Activated naive CD4-positive, alpha-beta T cell treated with Interleukin-2 at 50 U/mL for 16 hours (primary cell): ENCODE measurements around the gene ARHGAP1.

Source experiments
- DNase-seq: peaks from one replicate; pipeline ENCODE4 v3.0.0-alpha.2; 2020

ARHGAP1 gene

DNA sequence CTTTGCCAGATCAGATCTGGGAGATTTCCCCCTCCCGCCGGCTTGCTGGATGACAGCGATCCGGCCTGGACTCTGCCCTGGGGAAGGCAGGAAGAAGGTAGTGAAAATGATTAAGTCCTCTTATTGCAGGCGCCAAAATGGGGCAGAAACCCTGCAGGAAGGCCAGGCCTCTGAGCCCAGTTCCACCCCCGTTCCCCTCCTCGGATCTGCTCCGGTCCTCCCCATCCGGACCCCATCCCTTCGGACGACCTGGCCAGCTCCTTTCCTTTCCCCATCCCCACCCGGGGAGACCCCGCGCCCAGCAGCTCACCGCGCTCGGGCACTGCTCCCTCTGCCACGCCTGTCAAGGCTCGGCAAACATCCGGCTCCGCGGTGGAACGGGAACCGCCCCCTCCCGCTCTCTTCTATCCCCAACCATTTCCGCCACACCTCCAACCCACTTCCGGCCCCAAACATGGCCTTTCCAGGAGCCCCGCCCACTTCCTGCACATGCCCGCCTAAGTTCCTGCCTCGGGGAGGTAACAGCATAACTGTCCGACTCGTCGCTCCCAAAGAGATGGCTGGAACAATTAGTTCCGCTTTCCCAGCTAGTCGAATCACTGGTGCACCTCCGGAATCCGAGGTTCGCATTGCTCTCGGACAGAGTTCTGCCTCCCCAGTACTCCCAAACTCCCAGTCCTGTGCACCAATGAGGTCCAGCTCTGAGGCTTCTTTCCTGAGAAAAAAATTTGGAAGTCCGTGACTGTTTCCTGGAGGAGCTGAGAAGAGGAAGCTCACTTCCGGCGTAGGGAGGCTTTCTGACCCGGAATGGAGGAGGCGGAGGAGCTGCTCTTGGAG is at the start of gene ARHGAP1, which contains the start of gene ZNF408:
TSS of gene ARHGAP1 (minus strand) at position 379 of the 837 bp plus-strand sequence. CDS start 4,512 bp downstream, outside the sequence.
TSS of gene ZNF408 (plus strand) at position 791 of the 837 bp plus-strand sequence. CDS start at position 808, 17 bp downstream.
- DNase-seq: peak; percentile 100

GRCh38 chr11:46747150-46747549 is 46.7 kb upstream of the ARHGAP1 start:
- no peak for DNase-seq

DNA sequence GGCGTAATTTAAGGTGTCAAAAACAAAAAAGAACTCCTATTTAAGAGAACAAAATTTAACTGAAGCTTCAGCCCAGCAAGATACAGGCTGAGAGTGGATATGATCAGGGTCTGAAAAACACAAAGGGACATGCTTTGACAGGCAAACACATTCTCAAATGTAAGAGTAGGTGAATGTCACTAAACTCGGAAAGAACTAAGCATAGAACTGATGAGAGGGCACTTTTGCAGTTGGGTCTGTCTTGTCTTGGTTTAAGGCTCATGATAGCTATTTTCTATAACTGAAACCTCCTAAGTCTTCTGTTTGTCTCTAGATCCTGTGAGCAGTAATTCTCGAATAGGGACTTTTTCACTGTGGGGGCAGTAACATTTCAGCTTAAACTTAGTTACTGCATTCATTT is 45.6 kb upstream of the ARHGAP1 start:
- DNase-seq: no peak

DNA sequence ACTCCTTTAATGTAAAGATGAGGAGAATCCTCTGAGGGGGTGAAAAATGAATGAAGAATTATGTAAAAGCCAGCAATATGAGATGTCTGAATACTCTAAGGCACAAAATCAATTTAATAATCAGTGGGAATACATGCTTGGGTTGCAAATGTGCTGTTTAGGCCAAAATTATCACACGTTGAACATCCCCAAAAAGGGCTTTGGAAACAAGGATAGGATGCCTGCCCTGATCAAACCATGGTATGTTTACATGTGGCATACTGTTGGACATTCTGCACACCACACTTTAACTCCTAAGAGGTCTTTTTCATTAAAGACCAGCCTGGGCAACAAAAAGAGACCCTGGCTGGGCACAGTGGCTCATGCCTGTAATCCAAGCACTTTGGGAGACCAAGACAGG is 44.9 kb upstream of the ARHGAP1 start:
- DNase-seq: no peak

- DNase-seq: no peak
Measured at GRCh38 chr11:46743693-46744339, 43.4 kb upstream of the ARHGAP1 start.

DNA sequence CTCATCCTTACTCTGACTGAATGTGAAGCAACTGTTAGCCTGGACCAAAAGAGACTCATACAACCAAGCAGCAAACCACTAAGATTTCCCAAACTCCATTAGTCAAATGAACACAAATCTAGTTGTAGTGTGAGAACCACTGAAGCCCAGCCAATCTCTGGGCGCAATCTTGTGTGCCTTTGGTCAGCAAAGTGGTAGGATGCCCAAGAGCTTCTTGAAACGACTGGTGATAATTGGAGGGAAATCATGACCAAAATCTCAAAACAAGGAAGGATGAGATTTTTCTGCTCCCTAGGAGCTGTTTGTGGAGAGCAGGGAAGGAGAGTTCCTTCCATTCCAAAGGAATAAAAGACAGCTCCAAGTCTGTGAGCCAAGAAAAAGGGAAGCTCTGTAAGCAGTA is 42.6 kb upstream of the ARHGAP1 start:
- DNase-seq: no peak

DNA sequence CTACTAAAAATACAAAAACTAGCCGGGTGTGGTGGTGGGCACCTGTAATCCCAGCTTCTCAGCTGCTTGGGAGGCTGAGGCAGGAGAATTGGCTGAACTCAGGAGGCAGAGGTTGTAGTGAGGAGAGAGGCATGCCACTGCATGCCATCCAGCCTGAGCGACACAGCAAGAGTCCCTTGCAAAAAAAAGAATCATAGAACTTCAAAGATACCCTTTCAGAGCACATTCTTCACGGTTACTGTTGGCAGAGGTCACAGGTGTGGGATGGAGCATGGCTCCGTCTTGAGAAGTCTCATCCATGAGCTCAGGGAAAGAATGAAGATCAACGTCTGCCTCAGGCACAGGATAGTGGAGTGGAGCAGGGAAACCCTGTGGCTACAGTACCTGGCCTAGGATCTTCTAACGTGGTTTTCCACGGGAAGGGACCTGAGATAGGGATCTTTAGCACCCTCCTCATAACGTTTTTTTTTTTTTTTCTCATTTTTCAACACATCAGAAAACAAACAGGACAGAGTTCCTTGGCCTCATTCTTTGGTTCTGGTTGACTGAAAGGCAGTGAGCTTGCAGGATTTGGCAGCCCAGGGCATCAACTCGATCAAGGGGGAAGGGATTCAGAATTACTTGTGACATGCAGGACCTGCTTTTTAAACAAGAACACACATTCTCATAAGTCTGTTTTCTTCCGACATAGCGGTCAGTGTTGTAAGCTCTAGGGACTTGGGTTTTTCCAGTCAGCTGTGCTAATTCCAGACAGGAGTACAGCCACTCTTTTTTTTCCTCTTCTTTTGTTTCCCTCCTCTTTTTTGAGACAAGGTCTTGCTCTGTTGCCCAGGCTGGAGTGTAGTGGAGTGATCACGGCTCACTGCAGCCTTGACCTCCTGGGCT is 41.4 kb upstream of the ARHGAP1 start:
- no peak for DNase-seq

DNA sequence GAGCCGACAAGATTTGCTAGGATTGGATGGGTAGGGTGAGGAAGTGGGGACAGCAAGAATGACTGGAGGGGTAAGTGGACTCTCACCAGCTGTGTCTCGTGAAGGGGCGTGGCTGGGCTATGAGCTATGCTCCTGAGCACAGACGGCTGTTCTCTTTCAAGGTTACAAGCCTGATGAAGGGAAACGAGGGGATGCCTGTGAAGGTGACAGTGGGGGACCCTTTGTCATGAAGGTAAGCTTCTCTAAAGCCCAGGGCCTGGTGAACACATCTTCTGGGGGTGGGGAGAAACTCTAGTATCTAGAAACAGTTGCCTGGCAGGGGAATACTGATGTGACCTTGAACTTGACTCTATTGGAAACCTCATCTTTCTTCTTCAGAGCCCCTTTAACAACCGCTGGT is 38.5 kb upstream of the ARHGAP1 start:
- DNase-seq: no peak

- DNase-seq: no peak
Measured at GRCh38 chr11:46737699-46738098, 37.3 kb upstream of the ARHGAP1 start.

DNA sequence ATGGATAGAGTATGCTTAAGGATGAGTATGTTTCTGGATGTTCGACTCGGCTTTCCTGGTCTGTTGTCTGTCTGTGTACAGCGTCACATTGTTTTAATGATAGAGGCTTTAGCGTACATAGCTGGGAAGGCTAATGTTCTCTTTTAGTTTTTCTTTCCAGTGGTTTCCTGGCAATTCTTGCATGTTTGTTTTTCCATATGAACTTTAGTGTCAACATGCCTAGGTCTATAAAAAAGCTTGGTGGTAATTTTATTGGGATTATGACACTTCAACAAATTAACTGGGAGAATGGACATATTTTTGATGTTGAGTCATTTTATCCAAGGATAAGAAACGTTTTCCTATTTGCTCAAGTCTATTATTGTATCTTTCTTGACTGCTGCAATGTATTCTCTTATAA is 36.2 kb upstream of the ARHGAP1 start:
- no peak for DNase-seq

DNA sequence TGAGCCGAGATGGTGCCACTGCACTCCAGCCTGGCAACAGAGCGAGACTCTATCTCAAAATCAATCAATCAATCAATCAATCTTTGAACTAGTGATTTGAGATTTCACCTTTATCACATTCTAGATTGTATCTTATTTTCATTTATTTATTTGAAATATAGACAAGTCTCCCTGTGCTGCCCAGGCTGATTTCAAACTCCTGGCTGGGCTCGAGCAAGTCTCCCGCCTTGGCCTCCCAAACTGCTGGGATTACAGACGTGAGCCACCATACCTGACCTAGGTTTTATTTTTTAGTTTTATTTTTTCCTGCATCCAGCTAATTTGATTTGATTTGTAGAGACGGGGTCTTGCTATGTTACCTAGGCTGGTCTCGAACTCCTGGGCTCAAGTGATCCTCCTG is 35.7 kb upstream of the ARHGAP1 start:
- DNase-seq: no peak

DNA sequence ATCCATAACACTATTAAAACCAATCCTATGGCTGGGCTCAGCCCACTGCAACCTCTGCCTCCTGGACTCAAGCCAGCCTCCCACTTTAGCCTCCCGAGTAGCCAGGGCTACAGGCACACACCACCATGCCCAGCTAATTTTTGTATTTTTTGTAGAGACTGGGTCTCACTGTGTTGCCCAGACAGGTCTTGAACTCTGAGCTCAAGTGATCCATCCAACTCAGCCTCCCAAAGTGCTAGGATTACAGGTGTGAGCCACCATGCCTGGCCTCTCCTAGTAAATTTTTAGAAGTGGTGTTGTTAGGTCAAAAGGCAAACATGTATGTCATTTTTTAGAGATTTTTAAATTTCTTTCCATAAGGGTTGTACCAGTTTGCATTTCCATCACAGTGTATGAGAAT is 32.8 kb upstream of the ARHGAP1 start:
- no peak for DNase-seq

GRCh38 chr11:46731545-46731944 is 31.1 kb upstream of the ARHGAP1 start:
- no peak for DNase-seq

DNA sequence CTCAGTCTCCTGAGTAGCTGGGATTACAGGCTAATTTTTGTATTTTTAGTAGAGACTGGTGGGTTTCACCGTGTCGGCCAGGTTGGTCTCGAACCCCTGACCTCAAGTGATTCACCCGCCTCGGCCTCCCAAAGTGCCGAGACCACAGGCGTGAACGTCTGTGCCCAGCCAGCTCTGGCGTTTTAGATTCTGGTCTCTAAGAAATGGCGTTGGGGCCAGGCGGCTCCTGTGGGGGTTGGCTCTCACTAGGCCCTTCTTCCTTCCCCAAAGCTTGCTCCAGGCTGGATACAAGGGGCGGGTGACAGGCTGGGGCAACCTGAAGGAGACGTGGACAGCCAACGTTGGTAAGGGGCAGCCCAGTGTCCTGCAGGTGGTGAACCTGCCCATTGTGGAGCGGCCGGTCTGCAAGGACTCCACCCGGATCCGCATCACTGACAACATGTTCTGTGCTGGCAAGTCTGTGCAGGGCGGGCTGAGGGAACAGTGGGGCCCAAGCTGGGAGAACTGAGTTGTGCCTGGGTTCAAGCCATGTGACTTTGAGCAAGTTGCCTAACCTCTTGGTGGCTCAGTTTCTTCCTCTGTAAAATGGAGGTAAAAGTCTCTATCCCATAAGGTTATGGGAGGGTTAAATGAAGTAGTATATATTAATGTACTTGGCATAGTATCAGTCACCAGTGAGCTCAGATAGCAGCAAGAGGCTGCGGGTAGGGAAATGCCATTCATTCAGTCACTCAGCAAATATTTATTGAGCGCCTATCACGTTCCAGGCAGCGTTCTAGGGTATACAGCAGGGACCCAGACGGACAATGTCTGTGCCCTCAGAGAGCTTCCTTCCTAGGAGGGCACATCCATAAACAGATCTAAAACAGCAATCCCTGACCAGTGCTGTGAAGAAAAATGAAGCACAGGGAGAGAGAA is 28.9 kb upstream of the ARHGAP1 start:
- no peak for DNase-seq

GRCh38 chr11:46728659-46729040 is 28.2 kb upstream of the ARHGAP1 start:
- no peak for DNase-seq

GRCh38 chr11:46727952-46728658 is 27.7 kb upstream of the ARHGAP1 start:
- DNase-seq: no peak

DNA sequence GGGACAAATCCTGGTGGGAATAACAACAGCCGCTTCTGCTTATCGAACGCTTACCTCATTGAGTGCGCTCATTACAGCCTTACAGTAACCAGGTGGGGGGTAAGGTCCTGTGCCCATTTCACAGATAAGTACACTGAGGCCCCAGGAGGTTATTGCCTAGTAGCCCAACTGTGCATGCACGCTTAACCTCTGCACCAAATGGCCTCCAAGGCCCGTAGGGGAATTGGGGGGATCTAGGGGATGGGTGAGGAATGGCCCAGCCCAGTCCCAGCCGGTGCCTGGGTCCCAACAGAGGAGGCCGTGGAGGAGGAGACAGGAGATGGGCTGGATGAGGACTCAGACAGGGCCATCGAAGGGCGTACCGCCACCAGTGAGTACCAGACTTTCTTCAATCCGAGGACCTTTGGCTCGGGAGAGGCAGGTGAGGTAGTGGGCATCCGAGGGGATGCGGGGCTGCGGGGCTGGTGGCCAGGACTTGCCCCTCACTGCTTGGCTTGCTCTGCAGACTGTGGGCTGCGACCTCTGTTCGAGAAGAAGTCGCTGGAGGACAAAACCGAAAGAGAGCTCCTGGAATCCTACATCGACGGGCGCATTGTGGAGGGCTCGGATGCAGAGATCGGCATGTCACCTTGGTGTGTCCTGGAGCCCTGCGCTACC is 25.9 kb upstream of the ARHGAP1 start:
- DNase-seq: no peak

DNA sequence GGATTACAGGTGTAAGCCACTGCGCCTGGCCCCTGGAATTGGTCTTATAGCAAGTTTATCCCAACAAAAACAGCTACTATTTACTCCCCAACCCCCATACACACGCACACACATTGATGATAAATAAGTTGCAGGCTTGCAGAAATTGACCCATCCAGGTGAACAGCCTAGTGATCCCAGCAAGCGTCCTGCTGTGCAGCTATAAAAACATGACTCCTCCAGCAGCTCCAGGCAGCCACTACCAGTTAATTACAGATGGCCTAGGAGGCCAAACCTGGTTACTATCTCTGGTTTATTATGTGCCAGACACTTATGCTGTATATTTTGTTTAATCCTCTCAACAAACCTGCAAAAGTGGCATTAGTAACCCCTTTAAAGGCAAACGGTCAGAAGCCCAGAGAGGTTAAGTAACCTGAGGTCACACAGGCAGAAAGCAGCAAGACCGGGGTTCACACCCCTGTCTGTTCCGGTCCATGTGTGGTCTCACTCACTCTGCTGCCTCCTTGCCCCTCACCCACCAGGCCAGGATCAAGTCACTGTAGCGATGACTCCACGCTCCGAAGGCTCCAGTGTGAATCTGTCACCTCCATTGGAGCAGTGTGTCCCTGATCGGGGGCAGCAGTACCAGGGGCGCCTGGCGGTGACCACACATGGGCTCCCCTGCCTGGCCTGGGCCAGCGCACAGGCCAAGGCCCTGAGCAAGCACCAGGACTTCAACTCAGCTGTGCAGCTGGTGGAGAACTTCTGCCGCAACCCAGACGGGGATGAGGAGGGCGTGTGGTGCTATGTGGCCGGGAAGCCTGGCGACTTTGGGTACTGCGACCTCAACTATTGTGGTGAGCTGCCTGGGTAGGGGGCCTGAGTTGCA is 25.2 kb upstream of the ARHGAP1 start:
- DNase-seq: no peak

- DNase-seq: no peak
Measured at GRCh38 chr11:46724088-46724487, 23.7 kb upstream of the ARHGAP1 start.

DNA sequence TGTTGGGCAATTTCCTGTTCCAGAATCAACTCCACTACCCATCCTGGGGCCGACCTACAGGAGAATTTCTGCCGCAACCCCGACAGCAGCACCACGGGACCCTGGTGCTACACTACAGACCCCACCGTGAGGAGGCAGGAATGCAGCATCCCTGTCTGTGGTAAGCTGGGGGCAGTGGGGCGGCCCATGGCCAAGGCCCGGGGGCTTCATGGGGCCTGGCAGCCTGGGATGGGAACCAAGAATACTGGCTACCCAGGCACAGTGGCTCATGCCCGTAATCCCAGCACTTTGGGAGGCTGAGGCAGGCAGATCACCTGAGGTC is 22.9 kb upstream of the ARHGAP1 start:
- DNase-seq: no peak
